AG10803 (cell line): ENCODE measurements around the gene PREPL.
"Not testable (repeated sequence)": the region's sequence is repeated elsewhere in the genome, so short reads cannot be mapped to it uniquely, and the experiment has no call there.

Experiments used
- DNase-seq: peaks from one replicate; pipeline ENCODE4 v3.0.0; 2010; ENCODE audit warnings: low read depth
- H3K4me3 ChIP-seq: 2 replicates; pipeline ENCODE4 v1.5.1; 2011; ENCODE audit warnings: mild to moderate bottlenecking, low read length, control low read depth
- CTCF ChIP-seq: conservative IDR thresholded peaks from 2 replicates; pipeline ENCODE4 v1.5.1; 2011; ENCODE audit warnings: mild to moderate bottlenecking, low read length, control low read depth, inconsistent platforms

PREPL gene

GRCh38 chr2:44361330-44362206 lies at the start of gene PREPL, which contains the start of gene CAMKMT:
Gene PREPL (minus strand): TSS chr2:44361494. CDS start chr2:44346342, 15,152 bp downstream.
Gene CAMKMT (plus strand): TSS chr2:44361947.
- TF ChIP-seq CTCF, result no peak
- peak within 1 kb of the TSS; percentile 95 for H3K4me3 ChIP-seq
- DNase-seq, result peak; percentile 98

GRCh38 chr2:44398243-44398897 lies 37.1 kb upstream of the PREPL start:
- peak; percentile 2 for DNase-seq
- H3K4me3 ChIP-seq, result peak overlapping the region; percentile 48

GRCh38 chr2:44397447-44398175 lies 36.3 kb upstream of the PREPL start:
- peak overlapping the region; percentile 48 for H3K4me3 ChIP-seq
- no peak for TF ChIP-seq CTCF
- peak; percentile 3 for DNase-seq

More at GRCh38 chr2:44398243-44398897, 37.1 kb upstream of the PREPL start:
- no peak for TF ChIP-seq CTCF

- peak; percentile 22 for DNase-seq
- no peak overlapping the region for H3K4me3 ChIP-seq
- peak; percentile 70 for TF ChIP-seq CTCF
These were observed 31.1 kb upstream of the PREPL start for GRCh38 chr2:44392338-44392943.

- no peak for DNase-seq
- TF ChIP-seq CTCF, result peak; percentile 33
- no peak overlapping the region for H3K4me3 ChIP-seq
These were observed 28.6 kb upstream of the PREPL start for GRCh38 chr2:44389895-44390294.

GRCh38 chr2:44388877-44389276 lies 27.6 kb upstream of the PREPL start:
- no peak for TF ChIP-seq CTCF
- no peak for DNase-seq
- no peak overlapping the region for H3K4me3 ChIP-seq

- not testable (repeated sequence) for H3K4me3 ChIP-seq, DNase-seq
These were observed 23.9 kb upstream of the PREPL start for GRCh38 chr2:44385226-44385625.
